Panc1 (cell line): ENCODE results near the gene ZNF396. TPM values are rescaled to one million over a fixed set of nuclear protein-coding genes. Genes with fewer than 3 reads are reported as not detected.

Experiments
- total RNA-seq: library from RNA; stranded (reverse); gene quantifications from one replicate; pipeline ENCODE4 v1.2.1, GENCODE V29; 2021; ENCODE audit not compliant: unreplicated experiment

ZNF396 gene
- total RNA-seq, 1 experiment from 2014 or later = 2.8 TPM

Other genes starting within 250 kb of the ZNF396 start
- gene ZNF397, start 136.3 kb downstream of the ZNF396 start, total RNA-seq = 9.8 TPM
- 12.1 TPM for gene ZSCAN30, start 87.1 kb downstream of the ZNF396 start, total RNA-seq
- 46.8 TPM for gene ZNF24, start 32.9 kb downstream of the ZNF396 start, total RNA-seq
- 25.8 TPM for gene INO80C, start 120.6 kb upstream of the ZNF396 start, total RNA-seq
- 147 TPM for gene GALNT1, start 204.4 kb upstream of the ZNF396 start, total RNA-seq